Progenitor cell of endocrine pancreas (in vitro differentiated cells): ENCODE results near the gene SLC38A10. TPM values are rescaled to one million over a fixed set of nuclear protein-coding genes. Genes with fewer than 3 reads are reported as not detected.
"Not testable (repeated sequence)": the region's sequence is repeated elsewhere in the genome, so short reads cannot be mapped to it uniquely, and the experiment has no call there.

ENCODE experiments used
- DNase-seq: peaks from one replicate; pipeline ENCODE4 v3.0.0; 2021; ENCODE audit warnings: low spot score; ENCODE audit not compliant: unreplicated experiment
- H3K27ac Mint-ChIP-seq: 2 replicates; pipeline ENCODE4 v1.8.0; 2021; ENCODE audit warnings: mild to moderate bottlenecking, moderate library complexity, mixed read lengths
- H3K27me3 Mint-ChIP-seq: 2 replicates; pipeline ENCODE4 v1.8.0; 2021; ENCODE audit warnings: mixed read lengths
- H3K36me3 Mint-ChIP-seq: 2 replicates; pipeline ENCODE4 v1.8.0; 2022; ENCODE audit warnings: mixed read lengths; ENCODE audit not compliant: insufficient read depth
- H3K4me1 Mint-ChIP-seq: 2 replicates; pipeline ENCODE4 v1.8.0; 2021; ENCODE audit warnings: low read depth, mixed read lengths
- H3K4me3 Mint-ChIP-seq: 2 replicates; pipeline ENCODE4 v1.8.0; 2021; ENCODE audit warnings: low read depth, mild to moderate bottlenecking, moderate library complexity, mixed read lengths
- H3K9me3 Mint-ChIP-seq: 2 replicates; pipeline ENCODE4 v1.8.0; 2021; ENCODE audit warnings: low read depth, mixed read lengths
- total RNA-seq: library from RNA; stranded (reverse); gene quantifications from 2 replicates; pipeline ENCODE4 v1.2.1, GENCODE V29; 2021
- TF ChIP-seq, protein P1 (sequence below): fragments of 200-600 bp; sonication (generic); IDR thresholded peaks from one replicate; pipeline ENCODE4 v1.5.0; 2021; ENCODE audit warnings: antibody characterized with exemption, mild to moderate bottlenecking; ENCODE audit not compliant: unreplicated experiment

SLC38A10 gene
- total RNA-seq, 1 donor from 2014 or later = 130 TPM

DNA sequence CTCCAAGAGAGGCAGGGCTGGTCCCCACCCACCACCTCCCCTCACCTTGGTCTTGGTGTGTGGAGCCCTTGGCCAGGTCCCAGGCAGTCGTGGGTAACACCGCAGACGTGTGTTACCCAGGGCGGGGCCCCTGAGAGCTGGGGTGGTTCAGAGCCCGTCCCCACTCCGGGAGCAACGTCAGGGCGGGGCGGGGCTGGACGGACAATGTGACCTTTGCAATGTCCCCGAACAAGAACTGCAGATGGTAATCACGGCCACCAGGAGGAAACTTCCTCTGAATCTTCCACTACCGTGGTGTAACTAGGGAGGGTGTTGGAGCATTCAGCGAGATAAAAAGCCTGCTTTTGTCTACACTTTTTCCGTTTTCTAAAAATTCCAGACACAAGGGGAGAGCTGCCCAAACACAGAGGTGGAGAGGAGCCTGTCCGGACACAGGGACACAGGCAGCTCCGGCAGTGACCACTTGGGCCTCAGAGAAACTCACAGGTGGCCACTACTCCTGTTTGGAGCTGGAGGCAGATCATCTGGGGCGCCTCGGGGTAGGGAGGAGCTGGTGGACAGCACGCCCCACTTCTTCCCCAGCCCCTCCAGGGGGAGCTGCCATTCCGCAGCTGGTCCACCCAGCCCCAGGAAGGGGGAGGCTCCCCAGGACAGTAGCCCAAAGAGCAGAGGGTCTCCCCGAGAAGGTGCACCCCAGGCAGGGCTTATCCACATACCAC is 14.2 kb upstream of the SLC38A10 start:
- Mint-ChIP-seq H3K27ac (peak overlapping the region; percentile 90), H3K4me3 (peak overlapping the region; percentile 30), H3K36me3 (no peaks in the 10 kb centered on the region), H3K27me3 (no peaks in the 10 kb centered on the region), H3K4me1 (peaks cover 19% of the 10 kb centered on the region), H3K9me3 (no peaks in the 10 kb centered on the region)
- TF ChIP-seq, protein P1, sequence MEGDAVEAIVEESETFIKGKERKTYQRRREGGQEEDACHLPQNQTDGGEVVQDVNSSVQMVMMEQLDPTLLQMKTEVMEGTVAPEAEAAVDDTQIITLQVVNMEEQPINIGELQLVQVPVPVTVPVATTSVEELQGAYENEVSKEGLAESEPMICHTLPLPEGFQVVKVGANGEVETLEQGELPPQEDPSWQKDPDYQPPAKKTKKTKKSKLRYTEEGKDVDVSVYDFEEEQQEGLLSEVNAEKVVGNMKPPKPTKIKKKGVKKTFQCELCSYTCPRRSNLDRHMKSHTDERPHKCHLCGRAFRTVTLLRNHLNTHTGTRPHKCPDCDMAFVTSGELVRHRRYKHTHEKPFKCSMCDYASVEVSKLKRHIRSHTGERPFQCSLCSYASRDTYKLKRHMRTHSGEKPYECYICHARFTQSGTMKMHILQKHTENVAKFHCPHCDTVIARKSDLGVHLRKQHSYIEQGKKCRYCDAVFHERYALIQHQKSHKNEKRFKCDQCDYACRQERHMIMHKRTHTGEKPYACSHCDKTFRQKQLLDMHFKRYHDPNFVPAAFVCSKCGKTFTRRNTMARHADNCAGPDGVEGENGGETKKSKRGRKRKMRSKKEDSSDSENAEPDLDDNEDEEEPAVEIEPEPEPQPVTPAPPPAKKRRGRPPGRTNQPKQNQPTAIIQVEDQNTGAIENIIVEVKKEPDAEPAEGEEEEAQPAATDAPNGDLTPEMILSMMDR = peak; percentile 55
- no peak for DNase-seq

DNA sequence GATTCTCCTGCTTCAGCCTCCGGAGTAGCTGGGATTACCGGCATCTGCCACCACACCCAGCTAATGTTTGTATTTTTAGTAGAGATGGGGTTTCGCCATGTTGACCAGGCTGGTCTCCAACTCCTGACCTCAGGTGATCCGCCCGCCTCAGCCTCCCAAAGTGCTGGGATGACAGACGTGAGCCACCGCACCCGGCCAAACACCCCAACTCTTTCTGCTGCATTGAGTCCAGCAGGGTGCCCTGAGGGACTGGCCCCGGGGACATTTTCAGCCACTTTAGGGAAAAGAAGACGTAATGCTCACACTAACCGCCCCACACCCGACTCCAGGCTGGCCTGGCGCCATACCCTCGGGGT is 13.7 kb upstream of the SLC38A10 start:
- H3K9me3 Mint-ChIP-seq, H3K4me3 Mint-ChIP-seq, H3K36me3 Mint-ChIP-seq, H3K27ac Mint-ChIP-seq, DNase-seq, H3K27me3 Mint-ChIP-seq: not testable (repeated sequence)
- peaks cover 19% of the 10 kb centered on the region for H3K4me1 Mint-ChIP-seq

DNA sequence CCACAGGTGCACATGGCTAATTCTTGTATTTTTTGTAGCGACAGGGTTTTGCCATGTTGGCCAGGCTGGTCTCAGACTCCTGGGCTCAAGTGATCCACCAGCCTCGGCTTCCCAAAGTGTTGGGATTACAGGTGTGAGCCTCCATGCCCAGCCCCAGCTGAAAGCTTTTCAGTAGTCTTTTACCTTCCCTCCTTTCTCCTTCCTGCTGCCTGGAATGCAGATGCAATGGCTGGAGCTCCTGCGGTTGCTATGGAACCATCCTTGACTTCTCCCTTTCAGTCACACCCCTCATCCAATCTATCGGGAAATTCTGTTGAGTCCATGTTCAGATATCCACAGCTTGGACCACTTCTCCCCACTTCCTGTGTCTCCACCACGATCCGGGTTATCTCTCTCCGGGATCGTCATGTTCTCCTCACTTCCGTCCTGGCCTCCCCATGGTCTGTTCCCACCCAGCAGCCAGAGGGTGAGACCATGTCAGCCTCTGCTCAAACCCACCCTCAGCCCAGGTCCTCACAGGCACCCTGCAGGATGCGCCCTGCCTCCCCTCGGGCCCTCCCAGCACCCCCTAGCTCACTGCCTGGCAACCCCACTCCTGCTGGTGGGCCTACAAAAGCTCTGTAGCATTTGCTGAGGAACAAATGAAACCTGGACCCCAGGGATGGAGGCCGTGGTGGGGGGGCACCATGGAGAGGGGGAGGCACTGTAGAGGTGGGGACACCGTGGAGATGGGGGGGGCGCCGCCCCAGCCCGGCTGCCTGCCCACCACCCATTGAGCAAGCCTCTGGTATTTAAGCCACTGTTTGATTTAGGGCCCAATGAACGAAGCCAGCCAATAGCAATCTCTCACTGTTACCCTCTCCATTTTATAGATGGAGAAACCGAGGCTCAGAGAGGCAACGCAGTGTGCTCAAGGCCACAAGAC is 12.8 kb upstream of the SLC38A10 start:
- Mint-ChIP-seq H3K4me1 (peaks cover 19% of the 10 kb centered on the region), H3K27me3 (no peaks in the 10 kb centered on the region), H3K4me3 (no peak overlapping the region), H3K27ac (peak overlapping the region; percentile 4), H3K9me3 (no peaks in the 10 kb centered on the region), H3K36me3 (no peaks in the 10 kb centered on the region)
- TF ChIP-seq, protein P1 = no peak
- DNase-seq = no peak

DNA sequence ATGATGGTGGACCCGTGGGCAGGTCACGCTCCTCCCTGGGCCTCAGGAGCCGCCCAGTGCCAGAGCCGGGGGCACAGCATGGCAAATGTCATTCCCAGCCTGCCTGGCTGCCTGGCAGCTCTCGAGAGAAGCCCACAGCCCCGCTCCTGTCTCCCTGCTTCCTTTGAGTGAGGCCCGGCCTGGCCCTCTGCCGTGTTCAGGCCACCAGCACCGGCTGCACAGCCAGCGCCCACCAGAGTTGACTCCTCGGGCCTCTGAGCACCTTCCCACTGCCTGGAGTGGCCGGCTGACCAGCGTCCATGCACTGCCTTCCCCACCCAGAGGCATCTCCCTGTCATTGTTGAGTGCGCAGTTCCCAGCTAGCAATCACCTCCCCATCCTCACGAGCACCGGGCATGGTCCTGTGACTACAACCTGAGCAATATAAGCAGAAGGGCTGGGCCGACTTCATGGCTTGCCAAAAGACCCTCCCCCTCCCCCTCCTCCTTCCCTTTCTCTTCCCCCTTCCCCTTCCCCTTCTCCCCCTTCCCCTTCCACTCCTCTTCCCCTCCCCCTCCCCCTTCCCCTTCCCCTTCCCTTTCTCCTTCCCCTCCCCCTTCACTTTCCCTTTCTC is 11.9 kb upstream of the SLC38A10 start:
- H3K4me1 Mint-ChIP-seq = peaks cover 21% of the 10 kb centered on the region
- no peak overlapping the region for H3K4me3 Mint-ChIP-seq
- no peaks in the 10 kb centered on the region for H3K36me3 Mint-ChIP-seq
- TF ChIP-seq, protein P1 = no peak
- H3K9me3 Mint-ChIP-seq = no peaks in the 10 kb centered on the region
- DNase-seq = no peak
- no peaks in the 10 kb centered on the region for H3K27me3 Mint-ChIP-seq
- H3K27ac Mint-ChIP-seq = no peak overlapping the region

DNA sequence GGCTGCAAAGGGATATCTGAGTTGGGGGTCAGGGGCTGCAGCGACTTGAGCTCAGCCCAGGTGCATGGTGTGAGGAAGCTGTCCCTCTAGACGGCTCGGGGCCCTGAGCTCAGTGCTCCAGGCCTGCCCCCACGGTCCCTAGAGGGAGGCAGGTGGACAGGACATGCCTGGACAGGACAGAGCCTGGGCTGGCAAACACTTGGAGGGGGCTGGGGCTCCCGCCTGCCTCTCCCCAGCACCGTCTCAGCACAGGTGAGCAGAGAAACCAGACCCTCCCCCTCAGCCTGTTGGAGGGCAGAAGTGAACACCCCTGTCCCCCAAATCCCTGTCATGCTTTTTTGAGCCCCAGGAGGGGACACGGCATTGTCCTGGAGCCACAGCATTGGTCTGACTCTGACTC is 11.4 kb upstream of the SLC38A10 start:
- Mint-ChIP-seq H3K36me3 (no peaks in the 10 kb centered on the region), H3K4me1 (peaks cover 21% of the 10 kb centered on the region), H3K27me3 (no peaks in the 10 kb centered on the region), H3K4me3 (no peak overlapping the region), H3K9me3 (no peaks in the 10 kb centered on the region), H3K27ac (no peak overlapping the region)
- TF ChIP-seq, protein P1 = no peak
- no peak for DNase-seq
